Right lobe of liver (tissue), 6 donors: ENCODE measurements around the gene MARCHF6. TPM values are rescaled to one million over a fixed set of nuclear protein-coding genes. Genes with fewer than 3 reads are reported as not detected.

Experiments used
- ATAC-seq, 4 donors: fragments of 200-7000 bp; cut with Tn5 transposase; one replicate each; pipeline ENCODE4 v1.9.1; 2020; ENCODE audit warnings: mild to moderate bottlenecking in 4 of 4, moderate library complexity in 4 of 4
- DNase-seq, 3 donors: peaks; one replicate each; pipeline ENCODE4 v3.0.0-alpha.2; 2020
- H3K27ac ChIP-seq, 3 donors: fragments of 200-600 bp; one replicate each; pipeline ENCODE4 v1.8.0; 2022
- H3K27me3 ChIP-seq, 2 donors: fragments of 200-600 bp; one replicate each; pipeline ENCODE4 v1.8.0; 2022
- H3K36me3 ChIP-seq, 4 donors: fragments of 200-600 bp; sonication (generic) in 1 of 4; one replicate each; pipeline versions ENCODE4 v1.5.1 to v1.8.0; 2017 to 2022; ENCODE audit warnings: control low read depth in 1 of 4
- H3K4me1 ChIP-seq, 4 donors: fragments of 200-600 bp; sonication (generic) in 1 of 4; one replicate each; pipeline versions ENCODE4 v1.5.1 to v1.8.0; 2017 to 2022; ENCODE audit warnings: control low read depth in 1 of 4
- H3K4me3 ChIP-seq, 3 donors: fragments of 200-600 bp; one replicate each; pipeline ENCODE4 v1.8.0; 2022
- H3K9me3 ChIP-seq, 4 donors: fragments of 200-600 bp; sonication (generic) in 1 of 4; one replicate each; pipeline versions ENCODE4 v1.5.1 to v1.8.0; 2017 to 2022; ENCODE audit warnings: control low read depth in 1 of 4
- POLR2A ChIP-seq: fragments of 450-650 bp; IDR thresholded peaks from one replicate; pipeline ENCODE4 v1.6.1; 2017; ENCODE audit warnings: antibody characterized with exemption, mild to moderate bottlenecking
- WGBS: methylation state at CpG from one replicate; pipeline ENCODE4 v1.1.6; 2018; ENCODE audit warnings: low coverage, low lambda C conversion rate; ENCODE audit not compliant: insufficient coverage; ENCODE audit errors: missing lambda C conversion rate; 5-methylcytosine and 5-hydroxymethylcytosine counted together
- intact Hi-C, 2 donors: fragments of 100-400 bp; cut with DNase I; formaldehyde crosslinking; loops; one replicate each; pipeline versions ENCODE4 v1.11.2 to v1.14.1; 2022
- total RNA-seq, 6 experiments: library from RNA; depleted of rRNA in 2 of 6; stranded (reverse); fragments of >200 nt in 2 of 6; fragmentation: NEBNext Ultra II Directional in 3 of 6; extraction: Animal tissue kit (Norgen Biotek cat#: 25700) in 3 of 6; gene quantifications; one replicate each; pipeline versions ENCODE4 v1.1.0 to v1.2.4, GENCODE V29; 2016 to 2023
- TF ChIP-seq, protein P1 (sequence below), 4 donors: fragments of 200-600 bp in 3 of 4; fragments of 450-650 bp in 1 of 4; IDR thresholded peaks; one replicate each; pipeline versions ENCODE4 v1.5.1 to v1.8.0; 2016 to 2022; ENCODE audit warnings: antibody characterized with exemption in 4 of 4, mild to moderate bottlenecking in 2 of 4
- donor health status: DM: no; HTN: yes; CAD: no.
- donor health status: DM: no; HTN: no; CAD: no.
- donor health status: DM: no; HTN: no; CAD: no.
- donor health status: DM: no; HTN: yes; CAD: no.
- donor health status: DM: no; HTN: yes; CAD: no.

MARCHF6 gene
- total RNA-seq, 6 experiments from 2014 or later, result 44.9 to 106 (median 68.6) TPM

DNA sequence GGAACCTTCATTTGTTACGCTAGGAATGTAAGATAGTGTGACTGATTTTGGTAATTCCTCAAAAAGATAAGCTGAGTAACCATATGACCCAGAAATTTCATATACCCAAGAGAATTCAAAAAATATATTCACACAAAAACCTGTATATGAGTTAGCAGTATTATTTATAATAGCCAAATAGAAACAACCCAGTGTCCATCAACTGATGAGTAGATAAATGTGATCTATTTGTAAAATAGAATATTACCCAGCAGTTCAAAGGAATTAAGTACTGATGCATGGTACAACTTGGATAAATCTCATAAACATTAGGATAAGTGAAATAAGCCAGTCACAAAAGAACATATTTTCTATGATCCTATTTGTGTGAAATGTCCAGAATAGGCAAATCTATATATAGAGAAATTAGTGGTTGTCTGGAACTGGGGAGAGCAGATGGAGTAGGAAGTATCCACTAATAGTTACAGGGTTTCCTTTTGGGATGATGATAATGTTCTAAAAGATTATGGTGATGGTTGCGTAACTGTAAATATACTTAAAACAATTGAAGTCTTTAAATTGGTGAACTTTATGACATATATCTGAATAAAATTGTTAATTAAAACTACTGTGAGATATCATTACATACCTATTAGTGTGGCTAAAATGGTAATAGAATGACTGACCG is 10.2 kb downstream of the MARCHF6 start:
- WGBS, result 82% methylated on average over 3 of the region's 3 CpGs
- intact Hi-C loops, result no loop called here

DNA sequence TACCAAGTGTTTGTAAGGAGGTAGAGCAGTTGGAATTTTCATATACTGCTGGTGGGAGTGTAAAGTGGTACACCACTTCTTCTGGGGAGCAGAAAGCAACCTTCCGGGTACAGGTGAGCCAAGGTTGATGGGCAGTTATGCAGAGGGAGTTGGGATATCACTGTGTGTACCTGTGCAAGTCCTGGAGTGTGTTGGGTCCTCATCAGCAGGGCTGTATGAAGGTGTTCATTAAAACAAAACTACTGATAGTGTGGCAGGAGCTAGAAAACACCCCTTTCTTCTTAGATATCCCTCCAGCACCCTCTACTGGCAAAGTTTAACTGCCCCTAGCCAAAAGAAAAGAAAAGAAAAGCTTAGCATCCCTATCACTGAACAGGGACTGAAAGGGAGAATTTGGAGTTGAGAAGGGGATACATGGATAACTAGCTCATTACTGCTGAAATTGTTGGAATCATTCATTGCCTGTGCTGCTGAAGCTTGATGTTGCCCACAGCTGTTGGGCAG is 10.7 kb downstream of the MARCHF6 start:
- no peak for TF ChIP-seq POLR2A
- TF ChIP-seq, protein P1, sequence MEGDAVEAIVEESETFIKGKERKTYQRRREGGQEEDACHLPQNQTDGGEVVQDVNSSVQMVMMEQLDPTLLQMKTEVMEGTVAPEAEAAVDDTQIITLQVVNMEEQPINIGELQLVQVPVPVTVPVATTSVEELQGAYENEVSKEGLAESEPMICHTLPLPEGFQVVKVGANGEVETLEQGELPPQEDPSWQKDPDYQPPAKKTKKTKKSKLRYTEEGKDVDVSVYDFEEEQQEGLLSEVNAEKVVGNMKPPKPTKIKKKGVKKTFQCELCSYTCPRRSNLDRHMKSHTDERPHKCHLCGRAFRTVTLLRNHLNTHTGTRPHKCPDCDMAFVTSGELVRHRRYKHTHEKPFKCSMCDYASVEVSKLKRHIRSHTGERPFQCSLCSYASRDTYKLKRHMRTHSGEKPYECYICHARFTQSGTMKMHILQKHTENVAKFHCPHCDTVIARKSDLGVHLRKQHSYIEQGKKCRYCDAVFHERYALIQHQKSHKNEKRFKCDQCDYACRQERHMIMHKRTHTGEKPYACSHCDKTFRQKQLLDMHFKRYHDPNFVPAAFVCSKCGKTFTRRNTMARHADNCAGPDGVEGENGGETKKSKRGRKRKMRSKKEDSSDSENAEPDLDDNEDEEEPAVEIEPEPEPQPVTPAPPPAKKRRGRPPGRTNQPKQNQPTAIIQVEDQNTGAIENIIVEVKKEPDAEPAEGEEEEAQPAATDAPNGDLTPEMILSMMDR (IDR thresholded peaks at IDR 0.05), result peak; percentile 44 to 55 (median 50)
- ATAC-seq (peak; percentile 80 to 90 (median 84)), DNase-seq (no peak)
- Histone ChIP-seq H3K4me3 (no peak overlapping the region), H3K9me3 (no peaks in the 10 kb centered on the region), H3K4me1 (peaks cover 0 to 9% (median 0%) of the 10 kb centered on the region in 4 donors), H3K27me3 (no peaks in the 10 kb centered on the region), H3K36me3 (no peaks in the 10 kb centered on the region), H3K27ac (no peak overlapping the region)
- intact Hi-C loops, result no loop called here
- 50% methylated on average over 1 of the region's 1 CpG for WGBS

More for the DNA sequence above, 10.2 kb downstream of the MARCHF6 start:
- DNase-seq (no peak), ATAC-seq (no peak)
- H3K27me3 ChIP-seq, result no peaks in the 10 kb centered on the region
- H3K27ac ChIP-seq, result no peak overlapping the region
- peaks cover 0 to 9% (median 0%) of the 10 kb centered on the region in 4 donors for H3K4me1 ChIP-seq
- no peak for TF ChIP-seq POLR2A
- TF ChIP-seq, protein P1 (IDR thresholded peaks at IDR 0.05), result no peak
- H3K4me3 ChIP-seq, result no peak overlapping the region
- no peaks in the 10 kb centered on the region for H3K9me3 ChIP-seq
- H3K36me3 ChIP-seq, result no peaks in the 10 kb centered on the region

DNA sequence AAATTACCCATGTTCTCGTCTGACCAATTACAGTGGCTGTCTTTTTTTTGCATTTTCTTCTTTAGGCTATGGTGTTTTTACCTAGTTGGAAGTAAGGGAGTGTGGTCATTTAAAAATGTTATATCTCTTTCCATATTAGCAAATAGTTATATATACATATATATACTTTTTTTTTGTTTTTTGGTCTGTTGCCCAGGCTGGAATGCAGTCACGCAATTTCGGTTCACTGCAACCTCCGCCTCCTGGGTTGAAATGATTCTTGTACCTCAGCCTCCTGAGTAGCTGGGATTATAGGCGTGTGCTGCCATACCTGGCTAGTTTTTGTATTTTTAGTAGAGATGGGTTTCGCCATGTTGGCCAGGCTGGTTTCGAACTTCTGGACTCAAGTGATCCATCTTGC is 12.3 kb downstream of the MARCHF6 start:
- H3K4me1 ChIP-seq, result peaks cover 0 to 9% (median 0%) of the 10 kb centered on the region in 4 donors
- WGBS, result 89% methylated on average over 7 of the region's 7 CpGs
- TF ChIP-seq POLR2A, result no peak
- TF ChIP-seq, protein P1 (IDR thresholded peaks at IDR 0.05), result no peak
- no peak overlapping the region for H3K4me3 ChIP-seq
- intact Hi-C loops, result no loop called here
- no peak for ATAC-seq
- no peaks in the 10 kb centered on the region for H3K36me3 ChIP-seq
- H3K27ac ChIP-seq, result no peak overlapping the region
- DNase-seq, result no peak
- H3K27me3 ChIP-seq, result no peaks in the 10 kb centered on the region
- no peaks in the 10 kb centered on the region for H3K9me3 ChIP-seq

DNA sequence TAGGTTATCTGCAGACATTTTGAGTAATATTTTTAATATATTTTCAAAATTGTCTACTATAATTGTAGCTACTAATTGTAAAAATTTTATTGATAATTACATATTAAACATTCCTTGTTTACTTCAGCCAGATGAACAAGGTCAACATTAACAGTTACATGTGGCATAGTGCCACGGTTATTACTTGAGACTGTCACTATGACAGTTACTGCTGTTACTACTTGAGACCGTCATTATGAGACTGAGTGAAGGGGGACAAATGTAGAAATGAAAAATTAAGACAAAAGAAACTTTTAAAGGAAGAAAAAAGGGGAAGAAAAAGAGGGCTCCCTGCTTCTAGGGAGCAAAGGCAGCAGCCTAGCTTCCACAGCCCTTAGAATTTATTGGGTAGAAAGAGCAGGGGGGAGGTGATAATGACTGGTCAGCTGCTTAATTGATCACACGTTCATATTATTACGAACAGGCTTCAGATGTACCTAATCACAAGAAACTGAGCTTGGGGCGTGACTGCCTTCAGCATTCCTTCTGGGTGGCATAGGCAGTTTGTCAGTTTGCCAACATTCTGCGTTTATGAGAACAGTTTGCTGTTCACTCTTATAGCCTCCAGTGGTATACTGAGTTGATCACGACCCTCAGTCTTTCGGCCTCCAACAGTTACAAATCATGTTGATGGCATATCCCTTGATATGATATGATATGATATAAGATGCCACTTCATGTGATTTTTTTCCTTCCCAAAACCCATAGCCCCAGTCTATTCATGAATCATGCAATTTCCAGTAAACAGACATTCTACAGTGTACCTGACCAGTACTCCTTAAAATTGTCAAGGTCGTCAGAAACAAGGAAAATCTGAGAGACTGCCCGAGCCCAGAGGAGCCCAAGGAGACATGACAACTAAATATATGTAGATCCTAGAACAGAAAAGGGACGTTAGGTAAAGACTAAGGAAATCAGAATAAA is 13.1 kb downstream of the MARCHF6 start:
- Histone ChIP-seq H3K4me1 (peaks cover 0 to 9% (median 0%) of the 10 kb centered on the region in 4 donors), H3K36me3 (no peaks in the 10 kb centered on the region), H3K9me3 (no peaks in the 10 kb centered on the region), H3K27ac (no peak overlapping the region), H3K27me3 (no peaks in the 10 kb centered on the region), H3K4me3 (no peak overlapping the region)
- DNase-seq (no peak), ATAC-seq (no peak)
- no peak for TF ChIP-seq POLR2A
- TF ChIP-seq, protein P1 (IDR thresholded peaks at IDR 0.05), result no peak
- 32% methylated on average over 10 of the region's 11 CpGs for WGBS
- intact Hi-C loops, result no loop called here
